HepG2 (cell line): ENCODE results near the gene ITGB5. TPM values are rescaled to one million over a fixed set of nuclear protein-coding genes. Genes with fewer than 3 reads are reported as not detected.

Experiments used
- ATAC-seq: fragments of 200-7000 bp; cut with Tn5 transposase; 3 replicates; pipeline ENCODE4 v1.9.1; 2020; ENCODE audit warnings: mild to moderate bottlenecking, moderate library complexity
- BruUV-seq: library from RNA; stranded (reverse); fragments of 400-500 nt; replicated peaks from 2 replicates; lab custom pipeline; 2021; lab: Mats Ljungman, UMichigan
- CTCF ChIA-PET: fragments of 300-600 bp; formaldehyde crosslinking; extraction: SDS; loops from one replicate; lab custom pipeline; 2021; ENCODE audit warnings: low total read pairs, inconsistent platforms, low intra/inter-chr PET ratio; lab: Yijun Ruan, JAX
- POLR2A ChIA-PET: fragments of 350-600 bp; sonication (Branson Sonifier 250); formaldehyde crosslinking; loops from one replicate; lab custom pipeline; 2020; ENCODE audit warnings: antibody characterized with exemption, inconsistent platforms; lab: Yijun Ruan, JAX
- DNase-seq: peaks from one replicate; pipeline ENCODE4 v3.0.0-alpha.2; 2015; ENCODE audit warnings: low spot score
- FAIRE-seq: peaks from 3 replicates; lab custom pipeline; 2011; peaks lifted over from hg19 to GRCh38; lab: Jason Lieb, UNC
- H2AFZ ChIP-seq: one replicate; pipeline ENCODE4 v1.6.1; 2011; ENCODE audit warnings: low read length, inconsistent platforms
- H3K27ac ChIP-seq: fragments of 300-600 bp; 3 replicates; pipeline ENCODE4 v1.8.0; 2011; ENCODE audit warnings: mixed run types, mild to moderate bottlenecking, mixed read lengths, low read length, inconsistent platforms; ENCODE audit not compliant: insufficient read depth; ENCODE audit errors: extremely low read length
- H3K27me3 ChIP-seq, 2 experiments: fragments of 200-600 bp in 1 of 2; 2 replicates in 1 of 2; 3 replicates in 1 of 2; pipeline versions ENCODE4 v1.6.0 to v1.8.0; 2011; ENCODE audit warnings: low read length in 2 of 2, mild to moderate bottlenecking in 2 of 2, moderate library complexity in 2 of 2, inconsistent platforms in 1 of 2; ENCODE audit not compliant: insufficient read depth in 2 of 2, control insufficient read depth in 1 of 2
- H3K36me3 ChIP-seq, 2 experiments: fragments of 200-600 bp in 1 of 2; replicated peaks in 1 of 2; 2 replicates in 1 of 2; 3 replicates in 1 of 2; pipeline versions ENCODE4 v1.5.1 to v1.8.0; 2011; ENCODE audit warnings: low read length in 2 of 2, inconsistent platforms in 1 of 2; ENCODE audit not compliant: insufficient read depth in 2 of 2, control insufficient read depth in 1 of 2
- H3K4me1 ChIP-seq: 2 replicates; pipeline ENCODE4 v1.5.1; 2012; ENCODE audit warnings: low read length, inconsistent platforms; ENCODE audit not compliant: insufficient read depth
- H3K4me2 ChIP-seq: 2 replicates; pipeline ENCODE4 v1.6.0; 2011; ENCODE audit warnings: low read depth, low read length, inconsistent platforms
- H3K4me3 ChIP-seq, 3 experiments: fragments of 200-600 bp in 1 of 3; sonication (generic), shearing (Covaris generic) in 1 of 3; replicated peaks in 1 of 3; 2 replicates each; pipeline ENCODE4 v1.5.1; 2011 to 2016; ENCODE audit warnings: low read length in 3 of 3, inconsistent platforms in 2 of 3, low read depth in 2 of 3, mild to moderate bottlenecking in 2 of 3, control low read depth in 1 of 3, mixed read lengths in 1 of 3; ENCODE audit not compliant: insufficient read depth in 1 of 3
- H3K79me2 ChIP-seq: one replicate; pipeline ENCODE4 v1.6.1; 2011; ENCODE audit warnings: low read length, inconsistent platforms; ENCODE audit not compliant: insufficient read depth
- H3K9ac ChIP-seq: 2 replicates; pipeline ENCODE4 v1.6.0; 2011; ENCODE audit warnings: mild to moderate bottlenecking, low read depth, low read length, inconsistent platforms; ENCODE audit not compliant: insufficient read depth
- H3K9me3 ChIP-seq: 2 replicates; pipeline ENCODE4 v1.5.1; 2012; ENCODE audit warnings: mild to moderate bottlenecking, low read length
- H4K20me1 ChIP-seq: 2 replicates; pipeline ENCODE4 v1.6.0; 2011; ENCODE audit warnings: inconsistent platforms, mild to moderate bottlenecking, low read length, moderate library complexity; ENCODE audit not compliant: insufficient read depth
- AKAP8 ChIP-seq: sonication (generic); formaldehyde crosslinking; IDR thresholded peaks from 2 replicates; pipeline ENCODE4 v1.5.1; 2020; ENCODE audit warnings: mild to moderate bottlenecking, missing genetic modification reagents
- CBFB ChIP-seq: sonication (generic); formaldehyde crosslinking; IDR thresholded peaks from 2 replicates; pipeline ENCODE4 v1.4.0; 2020; ENCODE audit warnings: missing genetic modification reagents
- CC2D1A ChIP-seq: sonication (generic); formaldehyde crosslinking; IDR thresholded peaks from 2 replicates; pipeline ENCODE4 v1.8.1; 2023; ENCODE audit warnings: mild to moderate bottlenecking, missing genetic modification reagents
- FOSL2 ChIP-seq: sonication (generic); formaldehyde crosslinking; IDR thresholded peaks from 2 replicates; pipeline ENCODE4 v1.4.0; 2020; ENCODE audit warnings: missing genetic modification reagents
- FOXA3 ChIP-seq: IDR thresholded peaks from 2 replicates; pipeline ENCODE4 v1.6.1; 2016; ENCODE audit warnings: missing genetic modification reagents, missing compliant biosample characterization
- GATAD2A ChIP-seq: IDR thresholded peaks from 2 replicates; pipeline ENCODE4 v1.6.1; 2016
- GPN1 ChIP-seq: sonication (generic); formaldehyde crosslinking; IDR thresholded peaks from 2 replicates; pipeline ENCODE4 v1.5.1; 2020; ENCODE audit warnings: missing genetic modification reagents, borderline replicate concordance
- HMG20A ChIP-seq: IDR thresholded peaks from 2 replicates; pipeline ENCODE4 v1.6.1; 2016; ENCODE audit warnings: borderline replicate concordance
- HNRNPLL ChIP-seq: fragments of 200-400 bp; formaldehyde crosslinking; IDR thresholded peaks from 2 replicates; pipeline ENCODE4 v1.6.1; 2017; ENCODE audit warnings: mild to moderate bottlenecking, low read depth, low read length; ENCODE audit not compliant: poor library complexity, severe bottlenecking
- KMT2A ChIP-seq: sonication (generic); formaldehyde crosslinking; IDR thresholded peaks from 2 replicates; pipeline ENCODE4 v1.4.0; 2020; ENCODE audit warnings: missing genetic modification reagents
- MED1 ChIP-seq: sonication (generic); formaldehyde crosslinking; IDR thresholded peaks from 2 replicates; pipeline ENCODE4 v1.4.0; 2020; ENCODE audit warnings: missing genetic modification reagents
- MTA3 ChIP-seq: sonication (generic); formaldehyde crosslinking; IDR thresholded peaks from 2 replicates; pipeline ENCODE4 v1.4.0; 2020; ENCODE audit warnings: missing genetic modification reagents
- NBN ChIP-seq: fragments of 450-650 bp; conservative IDR thresholded peaks from 2 replicates; pipeline ENCODE4 v1.6.1; 2017
- PHF21A ChIP-seq: sonication (generic); formaldehyde crosslinking; IDR thresholded peaks from 2 replicates; pipeline ENCODE4 v1.5.0; 2020; ENCODE audit warnings: mild to moderate bottlenecking, missing genetic modification reagents
- RARA ChIP-seq: IDR thresholded peaks from 2 replicates; pipeline ENCODE4 v1.6.1; 2016; ENCODE audit warnings: missing genetic modification reagents, missing compliant biosample characterization
- SALL1 ChIP-seq: sonication (generic); formaldehyde crosslinking; IDR thresholded peaks from 2 replicates; pipeline ENCODE4 v1.8.0; 2022; ENCODE audit warnings: mild to moderate bottlenecking, missing genetic modification reagents
- SMAD3 ChIP-seq: sonication (generic); formaldehyde crosslinking; IDR thresholded peaks from 2 replicates; pipeline ENCODE4 v1.4.0; 2020; ENCODE audit warnings: missing genetic modification reagents
- ZGPAT ChIP-seq: IDR thresholded peaks from 2 replicates; pipeline ENCODE4 v1.6.1; 2016; ENCODE audit warnings: mild to moderate bottlenecking
- ZMAT3 ChIP-seq: sonication (generic); formaldehyde crosslinking; conservative IDR thresholded peaks from 2 replicates; pipeline ENCODE4 v1.7.0; 2021; ENCODE audit warnings: missing genetic modification reagents
- ZNF891 ChIP-seq: sonication (generic); formaldehyde crosslinking; IDR thresholded peaks from 2 replicates; pipeline ENCODE4 v1.5.0; 2020; ENCODE audit warnings: mild to moderate bottlenecking, missing genetic modification reagents
- ZSCAN9 ChIP-seq: IDR thresholded peaks from 2 replicates; pipeline ENCODE4 v1.6.1; 2016; ENCODE audit warnings: borderline replicate concordance
- WGBS: methylation state at CpG from one replicate; pipeline ENCODE4 v1.1.6; 2017; ENCODE audit warnings: low lambda C conversion rate; 5-methylcytosine and 5-hydroxymethylcytosine counted together
- in situ Hi-C: cut with HindIII; loops from 2 replicates; pipeline ENCODE4 v1.10.0; 2017; ENCODE audit warnings: low pct_unique_long_range_greater_than_20kb; ENCODE audit not compliant: extremely low pct_ligation_motif_present
- intact Hi-C: fragments of 100-400 bp; cut with micrococcal nuclease; formaldehyde crosslinking; loops from one replicate; pipeline ENCODE4 v1.10.0; 2022; ENCODE audit not compliant: unreplicated experiment
- polyA plus RNA-seq, 8 experiments: library from polyadenylated mRNA; depleted of rRNA in 3 of 8; stranded (reverse) in 7 of 8; unstranded in 1 of 8; fragments of >200 nt; fragmentation: Illumina TruSeq in 4 of 8; extraction: Trizol in 4 of 8; gene quantifications; 2 replicates each; pipeline versions ENCODE4 v1.2.1 to v1.2.3, GENCODE V29; 2011 to 2016; ENCODE audit warnings: low read depth in 4 of 8, missing spikeins in 1 of 8, mixed read lengths in 1 of 8; ENCODE audit not compliant: insufficient read depth in 1 of 8
- total RNA-seq, 5 experiments: library from RNA; depleted of rRNA; stranded (reverse); fragments of >200 nt; fragmentation: Illumina TruSeq; extraction: Trizol; gene quantifications; 2 replicates each; pipeline ENCODE4 v1.2.3, GENCODE V29; 2016; ENCODE audit warnings: low read depth in 1 of 5

The ITGB5 gene
- total and polyA plus RNA-seq, 2 of the 13 experiments (the other 11 are each of a cell fraction or from before 2014, with no cell fraction given), result 74.1 to 343 TPM

DNA sequence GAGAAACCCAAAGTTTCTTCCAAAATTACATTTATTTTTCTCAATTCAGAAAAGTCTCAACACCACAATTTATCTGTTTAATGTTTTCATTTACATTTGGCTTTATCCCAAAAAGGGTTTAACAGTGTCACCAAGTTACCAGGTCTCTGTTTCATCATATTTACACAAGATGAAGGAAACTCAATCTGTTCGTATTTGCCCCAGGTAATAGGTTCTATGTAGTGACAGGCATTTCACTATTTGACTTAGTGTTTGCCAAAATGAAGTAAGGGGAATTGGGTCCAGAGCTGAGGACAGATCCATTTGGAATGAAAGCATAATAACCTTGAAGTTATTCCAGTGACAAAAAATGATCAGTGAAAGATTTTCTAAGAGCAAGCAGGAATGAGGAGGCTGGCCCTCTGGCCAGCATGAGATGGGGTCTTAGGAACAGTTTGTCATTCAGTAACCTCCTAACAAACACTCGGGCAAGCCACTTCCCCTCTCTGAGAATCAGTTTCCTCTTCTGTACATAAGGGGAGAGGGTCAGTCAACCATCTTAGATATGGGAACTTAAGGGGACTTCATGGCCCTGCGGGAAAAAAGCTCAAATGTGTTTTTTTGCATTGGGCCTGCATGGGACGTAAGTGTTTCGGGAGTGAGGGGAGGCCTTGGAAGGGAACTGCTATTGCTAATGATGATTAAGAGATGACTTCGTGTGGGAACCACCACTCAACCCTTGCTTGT, 125.1 kb downstream of the ITGB5 start (continued):
- TF ChIP-seq HNRNPLL (no peak), FOXA3 (0 out of 2 replicates have a peak, but pooled peaks have one; percentile 19)

DNA sequence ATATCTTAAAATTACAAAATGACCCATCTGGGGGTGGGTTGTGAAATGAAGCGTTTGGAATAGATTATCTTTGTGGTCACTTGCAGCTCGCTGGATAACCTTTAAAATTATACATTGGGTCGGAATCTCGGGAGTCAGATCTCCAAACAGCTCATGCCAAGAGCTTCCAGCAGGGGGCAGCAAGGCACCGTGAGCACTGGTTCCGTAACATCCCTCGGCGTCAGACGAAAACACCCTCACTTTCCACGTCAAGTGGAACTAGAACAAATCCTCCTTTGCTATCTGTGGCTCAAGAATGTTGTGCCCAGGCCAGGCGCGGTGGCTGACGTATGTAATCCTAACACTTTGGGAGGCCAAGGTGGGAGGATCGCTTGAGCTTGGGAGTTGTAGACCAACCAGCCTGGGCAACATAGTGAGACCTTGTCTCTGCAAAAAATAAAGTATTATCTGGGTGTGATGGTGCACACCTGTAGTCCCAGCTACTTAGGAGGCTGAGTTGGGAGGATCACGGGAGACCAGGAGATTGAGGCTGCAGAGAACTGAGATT, 125.8 kb downstream of the ITGB5 start:
- H3K9me3 ChIP-seq, result no peaks in the 10 kb centered on the region
- peaks cover 23% of the 10 kb centered on the region for H3K4me1 ChIP-seq
- FAIRE-seq (peak; percentile 87), ATAC-seq (peak; percentile 59), DNase-seq (peak; percentile 66)
- peaks cover 22 to 32% of the 10 kb centered on the region in 2 experiments for H3K36me3 ChIP-seq
- no peaks in the 10 kb centered on the region for H3K27me3 ChIP-seq
- no peaks in the 10 kb centered on the region for H4K20me1 ChIP-seq
- CTCF ChIA-PET, result interaction anchor here (0.6 to 2.2 kb wide), 5 partner anchors 138 to 224 kb away, joined by 3 to 27 read pairs (median 3); no protein-coding TSS in a partner anchor
- peak overlapping the region in 1 of 3 experiments; percentile 27; a peak in 1 of 6 replicates for H3K4me3 ChIP-seq
- H3K9ac ChIP-seq, result no peak overlapping the region
- H2AFZ ChIP-seq, result no peak overlapping the region
- in situ Hi-C loops, result loop anchor here (5.0 to 25.0 kb wide), 2 partner anchors 141 to 401 kb away; no protein-coding TSS in a partner anchor
- no TSS peak for BruUV-seq
- POLR2A ChIA-PET, result interaction anchor here (1.1 to 3.0 kb wide), 6 partner anchors 31 to 140 kb away, joined by 3 to 20 read pairs (median 5); partner anchors contain the start of genes ITGB5 and UMPS
- WGBS, result 13% methylated on average over 14 of the region's 15 CpGs
- H3K79me2 ChIP-seq, result no peaks in the 10 kb centered on the region
- intact Hi-C loops, result loop anchor here (1.0 to 5.0 kb wide), 3 partner anchors 126 to 225 kb away; partner anchors contain the start of gene ITGB5
- H3K4me2 ChIP-seq, result peak overlapping the region; percentile 65
- no peak overlapping the region for H3K27ac ChIP-seq
- TF ChIP-seq ZGPAT (CRISPR knock-in tag) (peak; percentile 45; the same call in 1 of the 2 replicates), MTA3 (CRISPR knock-in tag) (no peak), ZNF891 (CRISPR knock-in tag) (no peak; the same call in 1 of the 2 replicates), CC2D1A (CRISPR knock-in tag) (no peak), NBN (no peak), FOSL2 (CRISPR knock-in tag) (0 out of 2 replicates have a peak, but pooled peaks have one; percentile 20), PHF21A (CRISPR knock-in tag) (no peak), CBFB (CRISPR knock-in tag) (0 out of 2 replicates have a peak, but pooled peaks have one; percentile 42), GPN1 (no peak), GATAD2A (CRISPR knock-in tag) (peak; percentile 23; the same call in 1 of the 2 replicates), KMT2A (CRISPR knock-in tag) (0 out of 2 replicates have a peak, but pooled peaks have one; percentile 52), ZSCAN9 (peak; percentile 22; the same call in 1 of the 2 replicates), SALL1 (CRISPR knock-in tag) (peak; percentile 67), RARA (CRISPR knock-in tag) (0 out of 2 replicates have a peak, but pooled peaks have one; percentile 10), HMG20A (CRISPR knock-in tag) (0 out of 2 replicates have a peak, but pooled peaks have one; percentile 22), MED1 (peak; percentile 24; the same call in 1 of the 2 replicates), AKAP8 (CRISPR knock-in tag) (0 out of 2 replicates have a peak, but pooled peaks have one; percentile 60), SMAD3 (CRISPR knock-in tag) (no peak), ZMAT3 (0 out of 2 replicates have a peak, but pooled peaks have one; percentile 36)
